ENCODE data around the gene DCN. TPM values are rescaled to one million over a fixed set of nuclear protein-coding genes. Genes with fewer than 3 reads are reported as not detected.

The DCN gene
- total RNA-seq, 4 donors from 2014 or later = 1,699 to 4,675 (median 2,258) TPM

GRCh38 chr12:91189516-91189915 lies 6.9 kb upstream of the DCN start:
- Histone ChIP-seq H3K27me3 (no peaks in the 10 kb centered on the region), H3K9me3 (no peaks in the 10 kb centered on the region), H3K27ac (peak overlapping the region; percentile 72 to 87), H3K4me1 (peaks cover 0 to 9% of the 10 kb centered on the region in 2 donors), H3K36me3 (no peaks in the 10 kb centered on the region), H3K4me3 (no peak overlapping the region)
- intact Hi-C loops (cut with DNase I; ENCODE audit: low total_unique reads) = loop anchor here (5.0 kb wide), 1 partner anchor 72 kb away; no protein-coding TSS in a partner anchor
- DNase-seq = no peak
- TF ChIP-seq POLR2A (IDR thresholded peaks at IDR 0.05) (no peak), CTCF (IDR thresholded peaks at IDR 0.05) (no peak)

GRCh38 chr12:91188778-91189177 lies 6.2 kb upstream of the DCN start:
- Histone ChIP-seq H3K4me1 (peaks cover 0 to 16% of the 10 kb centered on the region in 2 donors), H3K9me3 (no peaks in the 10 kb centered on the region), H3K27me3 (no peaks in the 10 kb centered on the region), H3K36me3 (no peaks in the 10 kb centered on the region), H3K4me3 (no peak overlapping the region), H3K27ac (peak overlapping the region; percentile 72 to 87)
- DNase-seq = no peak
- intact Hi-C loops (cut with DNase I; ENCODE audit: low total_unique reads) = loop anchor here (5.0 kb wide), 1 partner anchor 71 kb away; no protein-coding TSS in a partner anchor
- TF ChIP-seq POLR2A (IDR thresholded peaks at IDR 0.05) = no peak
- TF ChIP-seq CTCF (IDR thresholded peaks at IDR 0.05) = no peak

- intact Hi-C loops (cut with DNase I; ENCODE audit: low total_unique reads) = loop anchor here (5.0 kb wide), 1 partner anchor 69 kb away; no protein-coding TSS in a partner anchor
- no peak for TF ChIP-seq CTCF (IDR thresholded peaks at IDR 0.05)
- no peak for TF ChIP-seq POLR2A (IDR thresholded peaks at IDR 0.05)
- Histone ChIP-seq H3K27me3 (no peaks in the 10 kb centered on the region), H3K4me1 (peaks cover 0 to 16% of the 10 kb centered on the region in 2 donors), H3K4me3 (no peak overlapping the region), H3K27ac (peak overlapping the region; percentile 87 to 97), H3K9me3 (no peaks in the 10 kb centered on the region), H3K36me3 (no peaks in the 10 kb centered on the region)
- DNase-seq = no peak
These were observed 3.5 kb upstream of the DCN start for GRCh38 chr12:91186156-91186555.

- Histone ChIP-seq H3K27ac (peak overlapping the region; percentile 87 to 97), H3K4me1 (peaks cover 0 to 16% of the 10 kb centered on the region in 2 donors), H3K4me3 (no peak overlapping the region), H3K9me3 (no peaks in the 10 kb centered on the region), H3K27me3 (no peaks in the 10 kb centered on the region), H3K36me3 (no peaks in the 10 kb centered on the region)
- TF ChIP-seq POLR2A (IDR thresholded peaks at IDR 0.05) (no peak), CTCF (IDR thresholded peaks at IDR 0.05) (no peak)
- DNase-seq = no peak
- intact Hi-C loops (cut with DNase I; ENCODE audit: low total_unique reads) = loop anchor here (5.0 kb wide), 1 partner anchor 68 kb away; no protein-coding TSS in a partner anchor
These were observed 2.8 kb upstream of the DCN start for GRCh38 chr12:91185421-91185820.

GRCh38 chr12:91183551-91183950 lies 934 bp upstream of the DCN start:
- Histone ChIP-seq H3K4me1 (peaks cover 0 to 16% of the 10 kb centered on the region in 2 donors), H3K27me3 (no peaks in the 10 kb centered on the region), H3K27ac (peak overlapping the region; percentile 87 to 97), H3K9me3 (no peaks in the 10 kb centered on the region), H3K36me3 (no peaks in the 10 kb centered on the region), H3K4me3 (peak overlapping the region in 1 of 2 donors; percentile 52)
- no peak for DNase-seq
- intact Hi-C loops (cut with DNase I; ENCODE audit: low total_unique reads) = no loop called here
- TF ChIP-seq POLR2A (IDR thresholded peaks at IDR 0.05) (no peak), CTCF (IDR thresholded peaks at IDR 0.05) (no peak)
